ENCODE results near the gene NELL1.

DNA sequence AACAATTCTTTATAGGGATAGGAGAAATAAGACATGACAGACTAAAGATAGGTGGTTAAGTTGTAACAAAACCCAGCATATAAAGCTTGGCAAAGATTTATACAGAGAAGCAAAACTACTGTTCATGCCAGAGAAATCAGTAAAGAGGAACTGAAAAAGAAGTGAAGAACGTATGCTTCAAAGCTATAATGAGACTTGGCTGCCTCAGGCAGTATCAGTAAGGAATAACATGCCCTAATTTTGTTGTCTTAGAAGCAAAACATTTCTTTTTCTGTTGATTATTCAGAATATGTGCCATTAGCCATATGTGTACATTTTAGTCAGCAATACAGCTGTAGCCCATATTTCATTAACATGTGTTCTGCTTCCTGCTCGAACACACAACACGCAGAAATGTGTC is 403.2 kb downstream of the NELL1 start:
- TF ChIP-seq EZH2 (IDR thresholded peaks at IDR 0.05; ENCODE audit: borderline replicate concordance, low read depth, low read length, severe bottlenecking), result no peak
- TF ChIP-seq, protein P1, sequence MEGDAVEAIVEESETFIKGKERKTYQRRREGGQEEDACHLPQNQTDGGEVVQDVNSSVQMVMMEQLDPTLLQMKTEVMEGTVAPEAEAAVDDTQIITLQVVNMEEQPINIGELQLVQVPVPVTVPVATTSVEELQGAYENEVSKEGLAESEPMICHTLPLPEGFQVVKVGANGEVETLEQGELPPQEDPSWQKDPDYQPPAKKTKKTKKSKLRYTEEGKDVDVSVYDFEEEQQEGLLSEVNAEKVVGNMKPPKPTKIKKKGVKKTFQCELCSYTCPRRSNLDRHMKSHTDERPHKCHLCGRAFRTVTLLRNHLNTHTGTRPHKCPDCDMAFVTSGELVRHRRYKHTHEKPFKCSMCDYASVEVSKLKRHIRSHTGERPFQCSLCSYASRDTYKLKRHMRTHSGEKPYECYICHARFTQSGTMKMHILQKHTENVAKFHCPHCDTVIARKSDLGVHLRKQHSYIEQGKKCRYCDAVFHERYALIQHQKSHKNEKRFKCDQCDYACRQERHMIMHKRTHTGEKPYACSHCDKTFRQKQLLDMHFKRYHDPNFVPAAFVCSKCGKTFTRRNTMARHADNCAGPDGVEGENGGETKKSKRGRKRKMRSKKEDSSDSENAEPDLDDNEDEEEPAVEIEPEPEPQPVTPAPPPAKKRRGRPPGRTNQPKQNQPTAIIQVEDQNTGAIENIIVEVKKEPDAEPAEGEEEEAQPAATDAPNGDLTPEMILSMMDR (IDR thresholded peaks at IDR 0.05; ENCODE audit: extremely low read depth in 1 of 2, insufficient read depth in 1 of 2, low read depth in 1 of 2, low read length in 2 of 2), result no peak
- no peak for TF ChIP-seq POLR2AphosphoS5 (IDR thresholded peaks at IDR 0.05; ENCODE audit: insufficient read depth, low read depth, low read length)
- no peak for TF ChIP-seq MAX (IDR thresholded peaks at IDR 0.05; ENCODE audit: insufficient read depth, insufficient read length)

Measured in endothelial cell of umbilical vein (primary cell).